HG02763 (cell line): ENCODE measurements around the gene JADE3.

Experiments
- ATAC-seq: cut with Tn5 transposase; IDR thresholded peaks from one replicate; pipeline ENCODE4 v1.9.1; 2021; ENCODE audit warnings: mild to moderate bottlenecking, moderate library complexity; ENCODE audit not compliant: unreplicated experiment

Gene JADE3

DNA sequence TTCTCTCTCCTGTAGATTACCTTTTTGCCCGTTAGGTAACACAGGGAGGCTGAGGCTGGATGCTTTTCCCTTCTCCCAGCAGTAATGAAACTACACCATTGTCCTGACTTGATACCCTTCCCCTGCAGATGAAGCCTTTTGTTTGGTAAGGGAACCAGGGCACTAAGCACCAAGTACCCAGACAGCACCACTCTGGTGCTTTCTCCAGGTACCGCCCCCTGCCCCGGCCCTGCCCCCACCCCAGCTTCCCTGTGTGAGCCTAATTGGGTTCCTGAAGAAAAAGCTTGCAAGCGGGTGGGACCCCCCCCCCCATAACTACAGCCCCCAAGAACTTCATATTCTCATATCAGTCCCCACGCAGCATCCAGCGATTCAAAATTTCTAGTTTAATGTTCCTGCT lies 79.8 kb downstream of the JADE3 start:
- ATAC-seq, result no peak

DNA sequence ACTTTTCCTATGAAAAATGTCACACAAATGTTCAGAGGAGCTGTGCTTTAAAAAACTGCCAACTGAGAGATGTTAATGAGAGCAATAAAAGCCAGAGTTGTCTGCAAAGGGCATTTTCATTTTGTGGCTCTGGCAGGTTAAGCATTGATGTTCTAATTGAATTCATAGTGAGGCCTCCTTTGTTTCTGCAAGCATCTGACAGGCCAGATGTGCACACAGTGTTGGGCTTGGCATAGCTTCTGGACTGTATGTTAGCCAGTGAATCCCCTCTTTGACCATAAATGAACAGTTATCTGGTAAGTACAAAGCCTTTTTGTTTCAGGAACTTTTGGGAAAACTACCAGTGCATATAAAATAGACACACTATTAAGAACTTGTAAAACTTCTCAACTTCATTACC lies 81.9 kb downstream of the JADE3 start:
- ATAC-seq, result no peak

DNA sequence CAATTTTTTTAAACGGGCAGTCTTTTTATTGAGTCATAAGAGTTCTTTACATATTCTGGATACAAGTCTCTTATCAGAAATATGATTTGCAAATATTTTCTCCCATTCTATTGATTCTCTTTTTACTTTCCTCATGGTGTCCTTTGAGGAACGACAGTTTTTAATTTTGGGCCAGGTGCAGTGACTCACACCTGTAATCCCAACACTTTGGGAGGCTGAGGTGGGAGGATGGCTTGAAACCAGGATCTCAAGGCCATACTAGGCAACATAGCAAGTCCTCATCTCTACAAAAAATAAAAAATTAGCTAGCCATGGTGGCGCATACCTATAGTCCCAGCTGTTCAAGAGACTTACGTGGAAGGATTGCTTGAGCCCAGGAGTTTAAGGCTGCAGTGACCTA lies 99.9 kb downstream of the JADE3 start:
- ATAC-seq, result no peak

- ATAC-seq, result no peak
Observed at GRCh38 chrX:47026198-47026597, 114.0 kb downstream of the JADE3 start.

DNA sequence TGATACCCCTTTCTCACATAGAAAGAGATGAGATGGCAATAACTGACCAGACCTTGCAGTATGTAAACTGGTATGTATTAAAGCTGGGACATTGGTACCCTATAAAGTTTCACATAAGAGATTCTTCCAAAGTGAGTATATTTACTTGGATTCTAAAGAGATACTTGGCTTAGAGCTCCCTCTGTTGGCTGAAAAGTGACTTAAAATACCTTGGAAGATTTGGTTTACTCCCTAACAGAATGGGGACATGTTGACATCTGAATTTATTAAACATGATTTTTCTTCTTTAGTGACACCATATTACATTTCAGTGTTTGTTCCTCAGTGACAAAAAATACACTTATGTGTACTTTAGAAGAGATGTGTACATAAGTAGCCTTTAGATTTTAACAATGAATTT lies 118.1 kb downstream of the JADE3 start:
- no peak for ATAC-seq

- ATAC-seq, result no peak
Observed at GRCh38 chrX:47047989-47048388, 135.8 kb downstream of the JADE3 start.

GRCh38 chrX:47059142-47059874 lies 147.1 kb downstream of the JADE3 start:
- no peak for ATAC-seq

DNA sequence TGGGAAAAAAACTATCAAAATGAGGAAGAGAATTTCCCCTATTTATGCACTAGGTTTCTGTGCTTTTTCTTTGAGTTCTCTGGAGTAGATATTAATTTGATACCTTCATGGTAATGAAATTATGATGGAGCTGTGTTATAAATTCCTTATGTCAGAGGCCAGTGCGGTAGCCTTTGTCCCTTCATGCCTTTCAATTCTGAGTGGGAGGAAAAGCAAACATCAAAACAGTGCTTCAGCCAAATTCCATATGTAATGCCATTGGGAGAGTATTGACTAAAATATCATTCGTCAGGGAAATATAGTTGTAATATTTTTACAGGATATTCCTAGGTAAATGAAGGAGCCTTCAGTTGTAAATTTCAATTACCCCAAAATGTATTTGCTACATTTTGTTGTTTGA lies 148.5 kb downstream of the JADE3 start:
- no peak for ATAC-seq

- ATAC-seq, result no peak
Observed at GRCh38 chrX:47061238-47061919, 149.2 kb downstream of the JADE3 start.

DNA sequence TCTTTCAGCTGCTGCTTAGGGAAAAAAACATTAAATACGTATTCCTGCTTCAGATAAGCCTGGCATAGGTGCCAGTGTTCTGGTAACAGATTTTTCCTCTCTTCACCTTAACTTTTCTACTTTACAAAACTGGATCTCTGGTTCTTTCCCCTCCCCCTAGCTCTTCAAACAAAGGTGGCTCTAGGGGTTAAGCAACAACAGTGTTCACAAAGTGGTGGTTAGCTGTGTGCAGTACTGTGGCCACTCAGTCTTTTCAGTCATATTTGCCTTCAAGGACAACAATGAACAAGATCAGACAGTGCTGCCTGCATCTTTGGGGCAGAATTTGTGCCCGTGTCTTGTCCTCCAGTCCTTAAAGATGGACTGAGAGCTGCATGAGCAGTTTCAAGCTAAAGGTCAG lies 151.0 kb downstream of the JADE3 start:
- no peak for ATAC-seq

- ATAC-seq, result no peak
Observed at GRCh38 chrX:47068214-47068613, 156.0 kb downstream of the JADE3 start.

- no peak for ATAC-seq
Observed at GRCh38 chrX:47068720-47069119, 156.5 kb downstream of the JADE3 start.

- no peak for ATAC-seq
Observed at GRCh38 chrX:47078129-47079043, 166.2 kb downstream of the JADE3 start, which contains the start of gene RGN. TSS of gene RGN (plus strand) at chrX:47078443. CDS start at chrX:47081145, 2,702 bp downstream.

- ATAC-seq, result no peak
Observed at GRCh38 chrX:47080215-47080914, 168.1 kb downstream of the JADE3 start.

- ATAC-seq, result no peak
Observed at GRCh38 chrX:47080915-47081236, 168.7 kb downstream of the JADE3 start.

DNA sequence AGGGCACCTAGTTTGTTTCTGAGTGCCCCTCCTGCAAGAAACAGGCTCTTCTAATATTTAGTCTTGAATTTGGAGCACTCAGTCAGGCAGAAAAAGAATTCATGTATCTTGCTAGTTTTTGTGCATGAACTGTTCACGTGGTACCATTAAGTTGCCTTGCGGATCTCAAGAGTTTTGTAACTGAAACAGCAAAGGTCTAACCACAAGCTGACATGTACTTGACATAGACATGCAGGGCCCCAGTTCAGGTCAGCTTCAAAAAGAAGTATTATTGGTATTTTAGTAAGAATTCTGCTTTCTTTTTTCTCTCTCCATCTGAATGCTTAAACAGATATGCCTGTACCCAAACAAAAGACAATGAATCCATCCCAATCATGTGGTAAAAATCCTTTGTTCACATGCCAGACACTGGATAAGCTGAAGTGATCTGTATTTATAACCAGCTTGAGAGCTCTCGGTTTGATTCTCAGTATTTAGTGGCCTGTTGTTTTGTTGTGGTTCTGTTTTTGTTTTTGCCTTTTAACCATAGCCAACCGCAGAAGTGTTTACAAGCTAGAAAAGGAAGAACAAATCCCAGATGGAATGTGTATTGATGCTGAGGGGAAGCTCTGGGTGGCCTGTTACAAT lies 179.0 kb downstream of the JADE3 start:
- ATAC-seq, result no peak

GRCh38 chrX:47093248-47093647 lies 181.0 kb downstream of the JADE3 start:
- ATAC-seq, result no peak

GRCh38 chrX:47093860-47094259 lies 181.6 kb downstream of the JADE3 start:
- ATAC-seq, result no peak

DNA sequence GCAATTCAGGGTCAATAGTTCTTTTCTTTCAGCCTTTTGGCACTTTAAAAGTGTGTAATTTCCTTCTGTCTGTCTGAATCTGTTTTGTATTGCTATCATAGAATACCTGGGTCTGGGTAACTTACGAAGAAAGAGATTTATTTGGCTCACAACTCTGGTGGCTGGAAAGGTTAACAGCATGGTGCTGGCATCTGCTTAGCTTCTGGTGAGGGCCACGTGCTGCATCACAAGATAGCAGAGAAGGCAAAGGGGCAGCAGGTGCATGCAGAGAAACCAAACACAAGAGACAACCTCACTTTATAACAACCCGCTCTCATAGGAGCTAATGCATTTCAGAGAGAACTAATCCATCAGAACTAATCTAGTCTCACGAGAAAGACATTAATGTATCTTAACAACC lies 184.8 kb downstream of the JADE3 start:
- no peak for ATAC-seq

- ATAC-seq, result no peak
Observed at GRCh38 chrX:47098338-47099094, 186.3 kb downstream of the JADE3 start.
